HCT116 (cell line): ENCODE results near the gene MAPRE2. TPM values are rescaled to one million over a fixed set of nuclear protein-coding genes. Genes with fewer than 3 reads are reported as not detected.

ENCODE experiments used
- ATAC-seq: fragments of 200-7000 bp; cut with Tn5 transposase; 2 replicates; pipeline ENCODE4 v1.9.1; 2020; ENCODE audit warnings: mild to moderate bottlenecking, moderate library complexity
- BruUV-seq: library from RNA; stranded (reverse); fragments of 400-500 nt; replicated peaks from 2 replicates; lab custom pipeline; 2021; lab: Mats Ljungman, UMichigan
- CTCF ChIA-PET: fragments of 300-600 bp; sonication (Branson Sonifier 250); formaldehyde crosslinking; loops from one replicate; lab custom pipeline; 2021; ENCODE audit warnings: antibody characterized with exemption; lab: Charles Lee
- POLR2A ChIA-PET: fragments of 300-600, 350-600 bp; sonication (Branson Sonifier 250); formaldehyde crosslinking; loops from one replicate; lab custom pipeline; 2021; ENCODE audit warnings: antibody characterized with exemption; lab: Charles Lee
- RAD21 ChIA-PET, 2 experiments: fragments of 300-600 bp; sonication (Branson Sonifier 250); formaldehyde crosslinking; loops; one replicate each; lab custom pipeline; 2023; ENCODE audit warnings: low total read pairs in 2 of 2; ENCODE audit not compliant: uncharacterized antibody in 2 of 2, unreplicated experiment in 2 of 2, low non-redundant PET in 1 of 2; lab: Charles Lee
- DNase-seq: peaks from one replicate; pipeline ENCODE4 v3.0.0-alpha.2; 2010; ENCODE audit warnings: low read depth, low spot score
- H2AFZ ChIP-seq: fragments of 200-600 bp; shearing (Covaris generic), sonication (generic); 2 replicates; pipeline ENCODE4 v1.6.1; 2017; ENCODE audit warnings: low read depth, mixed run types, mixed read lengths, antibody characterized with exemption, low read length; ENCODE audit not compliant: poor library complexity, severe bottlenecking
- H3K27ac ChIP-seq: 2 replicates; pipeline ENCODE4 v1.5.1; 2012; ENCODE audit warnings: low read depth, low read length
- H3K27me3 ChIP-seq: fragments of 200-600 bp; sonication (generic); 2 replicates; pipeline ENCODE4 v1.6.1; 2016; ENCODE audit warnings: mixed run types, low read length, mixed read lengths; ENCODE audit not compliant: insufficient read depth
- H3K36me3 ChIP-seq, 2 experiments: fragments of 200-500 bp in 1 of 2; fragments of 200-600 bp in 1 of 2; sonication (Bioruptor generic) in 1 of 2; sonication (generic) in 1 of 2; 2 replicates each; pipeline versions ENCODE4 v1.5.1 to v1.6.1; 2014 to 2016; ENCODE audit warnings: low read length in 2 of 2, inconsistent platforms in 1 of 2, mixed read lengths in 1 of 2, mixed run types in 1 of 2; ENCODE audit not compliant: insufficient read depth in 2 of 2, control insufficient read depth in 1 of 2
- H3K4me1 ChIP-seq, 2 experiments: fragments of 200-600 bp in 1 of 2; sonication (generic) in 1 of 2; 2 replicates each; pipeline versions ENCODE4 v1.5.1 to v1.6.1; 2012 to 2017; ENCODE audit warnings: low read length in 2 of 2, inconsistent platforms in 1 of 2, mild to moderate bottlenecking in 1 of 2, mixed read lengths in 1 of 2, mixed run types in 1 of 2, moderate library complexity in 1 of 2; ENCODE audit not compliant: insufficient read depth in 2 of 2, control insufficient read depth in 1 of 2
- H3K4me2 ChIP-seq: fragments of 200-600 bp; sonication (generic); 2 replicates; pipeline ENCODE4 v1.6.1; 2017; ENCODE audit warnings: mixed run types, low read length, mixed read lengths
- H3K4me3 ChIP-seq, 2 experiments: fragments of 200-600 bp in 1 of 2; sonication (generic) in 1 of 2; replicated peaks in 1 of 2; 2 replicates each; pipeline ENCODE4 v1.5.1; 2011 to 2016; ENCODE audit warnings: low read length in 2 of 2, control low read depth in 1 of 2, low read depth in 1 of 2, mild to moderate bottlenecking in 1 of 2, mixed read lengths in 1 of 2, mixed run types in 1 of 2
- H3K79me2 ChIP-seq: fragments of 200-600 bp; sonication (generic); 2 replicates; pipeline ENCODE4 v1.6.1; 2017; ENCODE audit warnings: mild to moderate bottlenecking, mixed run types, low read length, moderate library complexity, mixed read lengths; ENCODE audit not compliant: insufficient read depth
- H3K9ac ChIP-seq: fragments of 200-600 bp; sonication (generic); 2 replicates; pipeline ENCODE4 v1.6.1; 2016; ENCODE audit warnings: low read length, mixed read lengths
- H3K9me2 ChIP-seq: fragments of 200-600 bp; sonication (generic), shearing (Covaris generic); 2 replicates; pipeline ENCODE4 v1.6.1; 2017; ENCODE audit warnings: mixed run types, mild to moderate bottlenecking, moderate library complexity; ENCODE audit not compliant: insufficient read depth
- H3K9me3 ChIP-seq, 2 experiments: fragments of 200-500 bp in 1 of 2; fragments of 200-600 bp in 1 of 2; sonication (Bioruptor generic) in 1 of 2; sonication (generic) in 1 of 2; 2 replicates each; pipeline ENCODE4 v1.6.1; 2014 to 2017; ENCODE audit warnings: low read length in 2 of 2, mixed read lengths in 2 of 2, inconsistent platforms in 1 of 2, low read depth in 1 of 2, mild to moderate bottlenecking in 1 of 2, mixed run types in 1 of 2, moderate library complexity in 1 of 2; ENCODE audit not compliant: control insufficient read depth in 1 of 2, insufficient read depth in 1 of 2
- H4K20me1 ChIP-seq: fragments of 200-600 bp; sonication (generic), shearing (Covaris generic); 2 replicates; pipeline ENCODE4 v1.6.1; 2017; ENCODE audit warnings: mixed run types, mild to moderate bottlenecking, moderate library complexity; ENCODE audit not compliant: insufficient read depth
- ATF3 ChIP-seq: IDR thresholded peaks from 2 replicates; pipeline ENCODE4 v1.6.1; 2012
- CBX3 ChIP-seq: IDR thresholded peaks from 2 replicates; pipeline ENCODE4 v1.6.1; 2012; ENCODE audit warnings: low read depth
- CEBPB ChIP-seq: IDR thresholded peaks from 2 replicates; pipeline ENCODE4 v1.6.1; 2012; ENCODE audit warnings: low read depth
- CTCF ChIP-seq, 3 experiments: fragments of 200-600 bp in 1 of 3; sonication (generic) in 1 of 3; IDR thresholded peaks in 2 of 3; conservative IDR thresholded peaks in 1 of 3; 2 replicates each; pipeline ENCODE4 v1.5.1; 2012 to 2017; ENCODE audit warnings: low read depth in 2 of 3, low read length in 2 of 3, antibody characterized with exemption in 1 of 3, borderline replicate concordance in 1 of 3, control low read depth in 1 of 3, mild to moderate bottlenecking in 1 of 3, mixed read lengths in 1 of 3, mixed run types in 1 of 3, moderate library complexity in 1 of 3; ENCODE audit not compliant: insufficient read depth in 1 of 3
- EGR1 ChIP-seq: IDR thresholded peaks from 2 replicates; pipeline ENCODE4 v1.6.1; 2012; ENCODE audit warnings: low read depth
- ELF1 ChIP-seq: IDR thresholded peaks from 2 replicates; pipeline ENCODE4 v1.6.1; 2012; ENCODE audit warnings: low read depth, borderline replicate concordance
- EZH2 ChIP-seq: fragments of 200-600 bp; sonication (generic); IDR thresholded peaks from 2 replicates; pipeline ENCODE4 v1.6.1; 2017; ENCODE audit warnings: antibody characterized with exemption, mixed run types
- EZH2phosphoT487 ChIP-seq: fragments of 200-600 bp; IDR thresholded peaks from 2 replicates; pipeline ENCODE4 v1.6.1; 2018; ENCODE audit warnings: antibody characterized with exemption, borderline replicate concordance
- JUND ChIP-seq: IDR thresholded peaks from 2 replicates; pipeline ENCODE4 v1.6.1; 2012
- POLR2A ChIP-seq: IDR thresholded peaks from 2 replicates; pipeline ENCODE4 v1.7.0; 2011; ENCODE audit warnings: borderline replicate concordance; ENCODE audit not compliant: insufficient read depth, insufficient read length; ENCODE audit errors: extremely low read depth
- POLR2AphosphoS5 ChIP-seq: IDR thresholded peaks from 2 replicates; pipeline ENCODE4 v1.6.1; 2011; ENCODE audit warnings: mild to moderate bottlenecking, low read depth, low read length, moderate library complexity
- RAD21 ChIP-seq: IDR thresholded peaks from 2 replicates; pipeline ENCODE4 v1.6.1; 2012; ENCODE audit warnings: low read depth, mild to moderate bottlenecking
- REST ChIP-seq: IDR thresholded peaks from 2 replicates; pipeline ENCODE4 v1.6.1; 2012; ENCODE audit warnings: low read depth
- SIN3A ChIP-seq: IDR thresholded peaks from 2 replicates; pipeline ENCODE4 v1.6.1; 2012; ENCODE audit warnings: low read depth
- SP1 ChIP-seq: IDR thresholded peaks from 2 replicates; pipeline ENCODE4 v1.6.1; 2012; ENCODE audit warnings: low read depth
- SRF ChIP-seq: IDR thresholded peaks from 2 replicates; pipeline ENCODE4 v1.6.1; 2012; ENCODE audit warnings: low read depth
- TCF7L2 ChIP-seq: IDR thresholded peaks from 2 replicates; pipeline ENCODE4 v1.7.0; 2011; ENCODE audit warnings: borderline replicate concordance, inconsistent platforms; ENCODE audit not compliant: insufficient read depth, insufficient read length; ENCODE audit errors: extremely low read depth
- ZBTB33 ChIP-seq: IDR thresholded peaks from 2 replicates; pipeline ENCODE4 v1.6.1; 2011; ENCODE audit warnings: mild to moderate bottlenecking, low read length, moderate library complexity; ENCODE audit not compliant: insufficient replicate concordance; ENCODE audit errors: extremely low read depth
- ZFX ChIP-seq: fragments of 450-650 bp; IDR thresholded peaks from 2 replicates; pipeline ENCODE4 v1.6.1; 2017
- ZNF274 ChIP-seq: fragments of 200-500 bp; sonication (Bioruptor generic); IDR thresholded peaks from 2 replicates; pipeline ENCODE4 v1.6.1; 2014; ENCODE audit warnings: mild to moderate bottlenecking, low read depth, low read length, inconsistent platforms
- intact Hi-C: fragments of 100-400 bp; cut with micrococcal nuclease; formaldehyde crosslinking; loops from 2 replicates; pipeline ENCODE4 v1.10.0; 2022
- total RNA-seq: library from RNA; stranded (reverse); gene quantifications from one replicate; pipeline ENCODE4 v1.2.1, GENCODE V29; 2021; ENCODE audit not compliant: unreplicated experiment

Gene MAPRE2
- total RNA-seq, 1 experiment from 2014 or later = 17.2 TPM

GRCh38 chr18:35137632-35138031 lies 96.4 kb downstream of the MAPRE2 start:
- no peaks in the 10 kb centered on the region for H3K79me2 ChIP-seq
- H3K4me1 ChIP-seq = no peaks in the 10 kb centered on the region
- ATAC-seq (no peak), DNase-seq (no peak)
- no peaks in the 10 kb centered on the region for H4K20me1 ChIP-seq
- no peak overlapping the region for H3K4me3 ChIP-seq
- no peak overlapping the region for H3K27ac ChIP-seq
- no peak overlapping the region for H3K9ac ChIP-seq
- H2AFZ ChIP-seq = no peak overlapping the region
- no TSS peak for BruUV-seq
- RAD21 ChIA-PET = no interaction called here
- no peaks in the 10 kb centered on the region for H3K27me3 ChIP-seq
- H3K9me2 ChIP-seq = no peaks in the 10 kb centered on the region
- no peaks in the 10 kb centered on the region for H3K9me3 ChIP-seq
- H3K4me2 ChIP-seq = no peak overlapping the region
- CTCF ChIA-PET = no interaction called here
- intact Hi-C loops = no loop called here
- TF ChIP-seq ATF3 (no peak), CEBPB (no peak), REST (no peak), SRF (no peak), RAD21 (no peak), EGR1 (no peak), CBX3 (no peak), TCF7L2 (no peak), EZH2phosphoT487 (no peak), EZH2 (no peak), SIN3A (no peak), ZBTB33 (no peak), POLR2A (no peak), JUND (no peak), POLR2AphosphoS5 (no peak), SP1 (no peak), CTCF (IDR thresholded peaks at IDR 0.05 in 2 of 3, conservative IDR thresholded peaks at IDR 0.05 in 1 of 3; ENCODE audit: borderline replicate concordance in 1 of 3, insufficient read depth in 1 of 3, low read depth in 2 of 3, low read length in 2 of 3) (no peak), ZFX (no peak), ZNF274 (no peak), ELF1 (no peak)
- TF ChIP-seq, all 23 proteins: peak for 0
- POLR2A ChIA-PET = no interaction called here
- H3K36me3 ChIP-seq = no peaks in the 10 kb centered on the region
